Fibroblast of mammary gland (primary cell): ENCODE data around the gene WWOX.

Experiments used
- DNase-seq: peaks from one replicate; pipeline ENCODE4 v3.0.0-alpha.2; 2010; ENCODE audit warnings: low read depth
- H3K4me3 ChIP-seq: 2 replicates; pipeline ENCODE4 v1.5.1; 2011; ENCODE audit warnings: low read depth, mild to moderate bottlenecking, low read length, moderate library complexity; ENCODE audit not compliant: control insufficient read depth
- CTCF ChIP-seq: conservative IDR thresholded peaks from 2 replicates; pipeline ENCODE4 v1.5.1; 2011; ENCODE audit warnings: low read depth, low read length, inconsistent platforms; ENCODE audit not compliant: control insufficient read depth, insufficient read depth

WWOX gene

GRCh38 chr16:78494105-78494504, 394.7 kb downstream of the WWOX start:
- DNase-seq, result no peak
- no peak overlapping the region for H3K4me3 ChIP-seq
- no peak for TF ChIP-seq CTCF

- no peak for DNase-seq
- no peak for TF ChIP-seq CTCF
- no peak overlapping the region for H3K4me3 ChIP-seq
Observed at GRCh38 chr16:78494674-78495073, 395.2 kb downstream of the WWOX start.

GRCh38 chr16:78496189-78496588, 396.7 kb downstream of the WWOX start:
- no peak for DNase-seq
- TF ChIP-seq CTCF, result no peak
- H3K4me3 ChIP-seq, result no peak overlapping the region

GRCh38 chr16:78499399-78499798, 399.9 kb downstream of the WWOX start:
- DNase-seq, result no peak
- no peak for TF ChIP-seq CTCF
- no peak overlapping the region for H3K4me3 ChIP-seq

- H3K4me3 ChIP-seq, result no peak overlapping the region
- TF ChIP-seq CTCF, result no peak
- no peak for DNase-seq
Observed at GRCh38 chr16:78500659-78501270, 401.3 kb downstream of the WWOX start.

GRCh38 chr16:78501744-78502143, 402.3 kb downstream of the WWOX start:
- no peak for TF ChIP-seq CTCF
- DNase-seq, result no peak
- no peak overlapping the region for H3K4me3 ChIP-seq
